BE2C (cell line): ENCODE results near the gene TRAPPC2B.

Experiments
- DNase-seq: peaks from one replicate; pipeline ENCODE4 v3.0.0-alpha.2; 2020
- H3K27me3 ChIP-seq: fragments of 250-450 bp; sonication (Bioruptor Pico); 2 replicates; pipeline ENCODE4 v1.5.1; 2020; ENCODE audit warnings: mild to moderate bottlenecking
- H3K36me3 ChIP-seq: fragments of 250-450 bp; sonication (Bioruptor Pico); 2 replicates; pipeline ENCODE4 v1.5.1; 2020; ENCODE audit warnings: mild to moderate bottlenecking
- H3K4me1 ChIP-seq: fragments of 250-450 bp; sonication (Bioruptor Pico); 2 replicates; pipeline ENCODE4 v1.5.1; 2020
- H3K4me3 ChIP-seq: 2 replicates; pipeline ENCODE4 v1.5.1; 2011; ENCODE audit warnings: low read depth, low read length
- H3K9me3 ChIP-seq: fragments of 250-450 bp; sonication (Bioruptor Pico); 2 replicates; pipeline ENCODE4 v1.5.1; 2020
- CTCF ChIP-seq: IDR thresholded peaks from 2 replicates; pipeline ENCODE4 v1.5.1; 2012; ENCODE audit warnings: mild to moderate bottlenecking, low read depth, low read length

TRAPPC2B gene

GRCh38 chr19:57377498-57378146 lies 14.3 kb downstream of the TRAPPC2B start:
- Histone ChIP-seq H3K9me3 (peaks cover 6% of the 10 kb centered on the region), H3K4me1 (no peaks in the 10 kb centered on the region), H3K4me3 (no peak overlapping the region), H3K36me3 (no peaks in the 10 kb centered on the region), H3K27me3 (no peaks in the 10 kb centered on the region)
- DNase-seq = no peak
- TF ChIP-seq CTCF = no peak

GRCh38 chr19:57380923-57381322 lies 17.6 kb downstream of the TRAPPC2B start:
- no peak for DNase-seq
- H3K36me3 ChIP-seq = no peaks in the 10 kb centered on the region
- no peak for TF ChIP-seq CTCF

GRCh38 chr19:57382806-57383488 lies 19.6 kb downstream of the TRAPPC2B start:
- no peak overlapping the region for H3K4me3 ChIP-seq
- H3K9me3 ChIP-seq = 0 out of 2 replicates have a peak, but pooled peaks cover 2% of the 10 kb centered on the region
- H3K27me3 ChIP-seq = no peaks in the 10 kb centered on the region
- TF ChIP-seq CTCF = no peak
- H3K36me3 ChIP-seq = no peaks in the 10 kb centered on the region
- no peaks in the 10 kb centered on the region for H3K4me1 ChIP-seq
- no peak for DNase-seq

More at GRCh38 chr19:57380923-57381322, 17.6 kb downstream of the TRAPPC2B start:
- Histone ChIP-seq H3K9me3 (peaks cover 6% of the 10 kb centered on the region), H3K27me3 (no peaks in the 10 kb centered on the region), H3K4me3 (no peak overlapping the region), H3K4me1 (no peaks in the 10 kb centered on the region)

- H3K4me3 ChIP-seq = peak overlapping the region; percentile 44
- DNase-seq = no peak
- H3K36me3 ChIP-seq = peaks cover 3% of the 10 kb centered on the region
- H3K9me3 ChIP-seq = no peaks in the 10 kb centered on the region
- no peak for TF ChIP-seq CTCF
- no peaks in the 10 kb centered on the region for H3K27me3 ChIP-seq
- H3K4me1 ChIP-seq = no peaks in the 10 kb centered on the region
Observed at GRCh38 chr19:57389194-57389729, 25.9 kb downstream of the TRAPPC2B start.

- no peaks in the 10 kb centered on the region for H3K9me3 ChIP-seq
- peak within 1 kb of the TSS; percentile 89 for H3K4me3 ChIP-seq
- peak; percentile 98 for DNase-seq
- peaks cover 5% of the 10 kb centered on the region for H3K36me3 ChIP-seq
- no peaks in the 10 kb centered on the region for H3K4me1 ChIP-seq
- peak; percentile 37 for TF ChIP-seq CTCF
- no peaks in the 10 kb centered on the region for H3K27me3 ChIP-seq
Observed at GRCh38 chr19:57389730-57390598, 26.6 kb downstream of the TRAPPC2B start, which contains the start of gene ZNF548. TSS of gene ZNF548 (plus strand) at chr19:57389854. CDS start at chr19:57390100, 246 bp downstream.
